HT-29 (cell line): ENCODE results near the gene C8B. TPM values are rescaled to one million over a fixed set of nuclear protein-coding genes. Genes with fewer than 3 reads are reported as not detected.

Experiments used
- DNase-seq: peaks from one replicate; pipeline ENCODE4 v3.0.0-alpha.2; 2015; ENCODE audit warnings: low spot score
- total RNA-seq: library from RNA; depleted of rRNA; stranded (reverse); fragments of >200 nt; shearing (Covaris generic); gene quantifications from 2 replicates; pipeline ENCODE4 v1.2.3, GENCODE V29; 2014; rRNA removed

C8B gene
- total RNA-seq, 1 experiment from 2014 or later, result not detected

GRCh38 chr1:56898879-56899278 is 66.9 kb downstream of the C8B start:
- no peak for DNase-seq

- DNase-seq, result no peak
These were observed 67.8 kb downstream of the C8B start for GRCh38 chr1:56898005-56898373.

DNA sequence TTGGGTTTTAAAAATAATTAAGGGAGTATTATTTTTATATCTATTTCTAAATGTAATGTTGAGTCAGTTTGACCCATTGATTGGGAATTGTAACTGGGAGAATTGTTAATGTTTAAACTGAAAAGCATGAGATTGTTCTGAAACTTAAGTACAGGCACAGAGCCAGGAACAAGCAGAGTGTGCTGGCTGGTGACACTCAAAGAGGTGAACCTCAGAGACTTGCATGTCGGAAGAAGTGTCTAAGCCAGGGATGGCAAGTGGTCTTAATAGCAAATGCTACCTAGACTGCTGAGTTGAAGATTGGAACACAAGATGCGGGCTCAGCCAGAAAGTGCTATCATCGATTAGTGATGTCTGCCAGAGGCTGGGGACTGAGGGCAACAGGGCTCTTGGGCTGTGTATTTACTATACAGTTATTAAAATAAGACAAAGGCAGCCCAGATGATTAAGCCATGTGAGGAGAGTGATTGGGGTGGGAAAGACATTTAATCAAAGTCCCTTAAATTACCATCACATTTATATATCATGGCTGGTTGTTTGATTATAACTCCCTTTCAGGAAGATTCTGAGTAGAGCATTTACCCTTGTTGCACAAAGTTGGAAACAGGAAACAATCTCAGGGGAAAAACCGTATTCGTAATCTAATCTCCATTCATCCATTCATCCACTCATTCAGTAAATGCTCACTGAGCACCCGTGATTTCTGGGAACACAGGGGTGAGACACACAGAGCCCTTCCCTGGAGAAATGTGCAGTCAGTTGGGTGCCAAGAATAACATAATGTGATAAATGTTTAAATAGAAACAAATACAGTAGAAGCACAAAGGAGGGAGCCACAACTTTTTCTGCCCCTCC is 68.4 kb downstream of the C8B start:
- no peak for DNase-seq

GRCh38 chr1:56894014-56894413 is 71.8 kb downstream of the C8B start:
- DNase-seq, result no peak

- DNase-seq, result no peak
These were observed 75.6 kb downstream of the C8B start for GRCh38 chr1:56890229-56890628.

DNA sequence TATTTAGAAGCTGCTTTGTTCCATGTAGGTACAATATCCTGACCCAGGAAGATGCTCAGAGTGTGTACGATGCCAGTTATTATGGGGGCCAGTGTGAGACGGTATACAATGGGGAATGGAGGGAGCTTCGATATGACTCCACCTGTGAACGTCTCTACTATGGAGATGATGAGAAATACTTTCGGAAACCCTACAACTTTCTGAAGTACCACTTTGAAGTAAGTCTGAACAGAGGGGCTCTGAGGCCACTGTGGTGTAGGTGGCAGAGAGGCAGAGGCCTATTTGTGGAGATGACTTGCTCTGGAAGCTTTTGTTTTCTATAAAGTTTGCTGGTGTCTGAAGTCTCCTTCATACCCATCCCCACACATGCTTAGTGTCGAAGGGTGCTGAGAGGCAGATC is 84.4 kb downstream of the C8B start:
- no peak for DNase-seq

GRCh38 chr1:56880774-56881173 is 85.0 kb downstream of the C8B start:
- DNase-seq, result no peak

Other genes with a start within 250 kb of the C8B start
- not detected in 2 replicates for gene FYB2, start 146.6 kb downstream of the C8B start, total RNA-seq
- not detected in 2 replicates for gene C8A, start 111.2 kb downstream of the C8B start, total RNA-seq